C4-2B (cell line): ENCODE measurements around the gene NLGN1.

Source experiments
- ZFX ChIP-seq: fragments of 450-650 bp; IDR thresholded peaks from 2 replicates; pipeline ENCODE4 v1.6.1; 2017
- TF ChIP-seq, protein P1 (sequence below): fragments of 450-650 bp; conservative IDR thresholded peaks from 2 replicates; pipeline ENCODE4 v1.5.1; 2017; ENCODE audit warnings: mild to moderate bottlenecking

- TF ChIP-seq, protein P1, sequence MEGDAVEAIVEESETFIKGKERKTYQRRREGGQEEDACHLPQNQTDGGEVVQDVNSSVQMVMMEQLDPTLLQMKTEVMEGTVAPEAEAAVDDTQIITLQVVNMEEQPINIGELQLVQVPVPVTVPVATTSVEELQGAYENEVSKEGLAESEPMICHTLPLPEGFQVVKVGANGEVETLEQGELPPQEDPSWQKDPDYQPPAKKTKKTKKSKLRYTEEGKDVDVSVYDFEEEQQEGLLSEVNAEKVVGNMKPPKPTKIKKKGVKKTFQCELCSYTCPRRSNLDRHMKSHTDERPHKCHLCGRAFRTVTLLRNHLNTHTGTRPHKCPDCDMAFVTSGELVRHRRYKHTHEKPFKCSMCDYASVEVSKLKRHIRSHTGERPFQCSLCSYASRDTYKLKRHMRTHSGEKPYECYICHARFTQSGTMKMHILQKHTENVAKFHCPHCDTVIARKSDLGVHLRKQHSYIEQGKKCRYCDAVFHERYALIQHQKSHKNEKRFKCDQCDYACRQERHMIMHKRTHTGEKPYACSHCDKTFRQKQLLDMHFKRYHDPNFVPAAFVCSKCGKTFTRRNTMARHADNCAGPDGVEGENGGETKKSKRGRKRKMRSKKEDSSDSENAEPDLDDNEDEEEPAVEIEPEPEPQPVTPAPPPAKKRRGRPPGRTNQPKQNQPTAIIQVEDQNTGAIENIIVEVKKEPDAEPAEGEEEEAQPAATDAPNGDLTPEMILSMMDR: no peak
- TF ChIP-seq ZFX: no peak
These were observed 353.0 kb downstream of the NLGN1 start for GRCh38 chr3:173750591-173750990.
